Measurements from ENCODE around the gene EHMT1.

- TF ChIP-seq ZNF274 (IDR thresholded peaks at IDR 0.05; ENCODE audit: low read depth, low read length) (no peak), YY1 (IDR thresholded peaks at IDR 0.05; ENCODE audit: insufficient read depth, insufficient read length) (no peak)
Observed at GRCh38 chr9:137787786-137788505, 169.1 kb downstream of the EHMT1 start.

Measured in NT2/D1 (cell line).